Choroid plexus epithelial cell (primary cell): ENCODE results near the gene OR2Z1.
"Not testable (repeated sequence)": the region's sequence is repeated elsewhere in the genome, so short reads cannot be mapped to it uniquely, and the experiment has no call there.

Experiments used
- DNase-seq: peaks from one replicate; pipeline ENCODE4 v3.0.0-alpha.2; 2010; ENCODE audit warnings: low read depth
- H3K4me3 ChIP-seq: 2 replicates; pipeline ENCODE4 v1.5.1; 2011; ENCODE audit warnings: low read depth, mild to moderate bottlenecking, control low read depth, low read length, moderate library complexity
- TF ChIP-seq, protein P1 (sequence below): conservative IDR thresholded peaks from 2 replicates; pipeline ENCODE4 v1.5.1; 2011; ENCODE audit warnings: low read depth, mild to moderate bottlenecking, control low read depth, inconsistent platforms, low read length, moderate library complexity

Gene OR2Z1

DNA sequence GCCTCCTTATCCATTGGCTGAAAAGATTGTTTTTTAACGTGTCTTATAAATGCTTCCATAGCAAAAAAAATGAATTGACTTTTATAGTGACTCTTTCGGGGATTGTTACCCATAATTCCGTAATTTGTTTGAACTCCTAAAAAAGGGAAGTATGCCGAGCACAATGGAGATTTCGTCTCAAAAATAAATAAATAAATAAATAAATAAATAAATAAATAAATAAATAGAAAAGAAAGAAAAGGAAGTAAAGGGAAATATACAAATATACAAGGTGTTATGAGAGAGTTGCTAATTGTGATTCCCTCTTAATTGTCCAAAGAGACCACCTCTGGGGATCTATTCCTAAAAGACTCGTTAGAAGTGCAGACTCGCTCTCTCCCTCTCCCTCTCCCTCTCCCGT is 16.9 kb downstream of the OR2Z1 start:
- H3K4me3 ChIP-seq, result no peak overlapping the region
- TF ChIP-seq, protein P1, sequence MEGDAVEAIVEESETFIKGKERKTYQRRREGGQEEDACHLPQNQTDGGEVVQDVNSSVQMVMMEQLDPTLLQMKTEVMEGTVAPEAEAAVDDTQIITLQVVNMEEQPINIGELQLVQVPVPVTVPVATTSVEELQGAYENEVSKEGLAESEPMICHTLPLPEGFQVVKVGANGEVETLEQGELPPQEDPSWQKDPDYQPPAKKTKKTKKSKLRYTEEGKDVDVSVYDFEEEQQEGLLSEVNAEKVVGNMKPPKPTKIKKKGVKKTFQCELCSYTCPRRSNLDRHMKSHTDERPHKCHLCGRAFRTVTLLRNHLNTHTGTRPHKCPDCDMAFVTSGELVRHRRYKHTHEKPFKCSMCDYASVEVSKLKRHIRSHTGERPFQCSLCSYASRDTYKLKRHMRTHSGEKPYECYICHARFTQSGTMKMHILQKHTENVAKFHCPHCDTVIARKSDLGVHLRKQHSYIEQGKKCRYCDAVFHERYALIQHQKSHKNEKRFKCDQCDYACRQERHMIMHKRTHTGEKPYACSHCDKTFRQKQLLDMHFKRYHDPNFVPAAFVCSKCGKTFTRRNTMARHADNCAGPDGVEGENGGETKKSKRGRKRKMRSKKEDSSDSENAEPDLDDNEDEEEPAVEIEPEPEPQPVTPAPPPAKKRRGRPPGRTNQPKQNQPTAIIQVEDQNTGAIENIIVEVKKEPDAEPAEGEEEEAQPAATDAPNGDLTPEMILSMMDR, result no peak
- DNase-seq, result no peak

DNA sequence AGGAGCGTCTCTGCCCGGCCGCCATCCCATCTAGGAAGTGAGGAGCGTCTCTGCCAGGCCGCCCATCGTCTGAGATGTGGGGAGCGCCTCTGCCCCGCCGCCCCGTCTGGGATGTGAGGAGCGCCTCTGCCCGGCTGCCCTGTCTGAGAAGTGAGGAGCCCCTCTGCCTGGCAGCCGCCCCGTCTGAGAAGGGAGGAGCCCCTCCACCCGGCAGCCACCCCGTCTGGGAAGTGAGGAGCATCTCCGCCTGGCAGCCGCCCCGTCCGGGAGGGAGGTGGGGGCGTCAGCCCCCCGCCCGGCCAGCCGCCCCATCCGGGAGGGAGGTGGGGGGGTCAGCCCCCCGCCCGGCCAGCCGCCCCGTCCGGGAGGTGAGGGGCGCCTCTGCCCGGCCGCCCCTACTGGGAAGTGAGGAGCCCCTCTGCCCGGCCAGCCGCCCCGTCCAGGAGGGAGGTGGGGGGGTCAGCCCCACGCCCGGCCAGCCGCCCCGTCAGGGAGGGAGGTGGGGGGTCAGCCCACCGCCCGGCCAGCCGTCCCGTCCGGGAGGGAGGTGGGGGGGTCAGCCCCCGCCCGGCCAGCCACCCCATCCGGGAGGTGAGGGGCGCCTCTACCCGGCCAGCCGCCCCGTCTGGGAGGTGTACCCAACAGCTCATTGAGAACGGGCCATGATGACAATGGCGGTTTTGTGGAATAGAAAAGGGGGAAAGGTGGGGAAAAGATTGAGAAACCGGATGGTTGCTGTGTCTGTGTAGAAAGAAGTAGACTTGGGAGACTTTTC is 18.0 kb downstream of the OR2Z1 start:
- not testable (repeated sequence) for H3K4me3 ChIP-seq, DNase-seq

DNA sequence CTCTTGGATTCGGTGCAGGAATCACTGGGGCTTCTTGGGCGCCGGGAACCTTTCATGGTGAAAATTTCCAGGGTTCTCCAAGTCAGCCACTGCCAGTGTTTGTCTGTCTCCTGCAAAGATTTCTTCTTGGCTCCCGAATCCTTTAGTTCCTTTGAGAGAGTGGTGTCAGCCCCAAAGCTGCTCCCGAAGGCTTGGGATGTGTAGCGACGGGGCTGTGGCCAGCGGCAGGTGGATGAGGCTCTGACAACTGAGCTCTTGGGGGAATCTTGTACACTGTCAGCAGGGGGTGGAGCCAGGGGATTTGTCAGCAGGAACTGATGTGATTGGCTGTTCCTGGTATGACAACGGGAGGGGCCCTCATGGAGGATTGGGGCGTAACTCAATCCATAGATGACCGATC is 45.8 kb downstream of the OR2Z1 start:
- not testable (repeated sequence) for DNase-seq, H3K4me3 ChIP-seq

DNA sequence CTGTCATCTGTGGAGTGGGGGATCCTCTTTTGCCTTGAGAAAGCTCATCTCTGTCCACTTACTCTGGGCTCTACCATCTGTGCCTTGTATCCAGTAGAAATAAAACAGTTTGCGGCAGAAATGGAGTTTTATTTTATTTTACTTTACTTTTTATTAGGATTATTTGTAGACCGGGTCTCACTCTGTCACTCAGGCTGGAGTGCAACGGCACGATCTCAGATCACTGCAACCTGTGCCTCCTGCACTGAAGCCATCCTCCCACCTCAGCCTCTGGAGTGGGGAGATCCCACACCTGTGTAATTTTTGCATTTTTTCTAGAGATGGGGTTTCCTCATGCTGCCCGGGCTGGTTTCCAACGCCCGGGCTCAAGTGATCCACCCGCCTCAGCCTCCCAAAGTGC is 47.8 kb downstream of the OR2Z1 start:
- not testable (repeated sequence) for DNase-seq, H3K4me3 ChIP-seq

DNA sequence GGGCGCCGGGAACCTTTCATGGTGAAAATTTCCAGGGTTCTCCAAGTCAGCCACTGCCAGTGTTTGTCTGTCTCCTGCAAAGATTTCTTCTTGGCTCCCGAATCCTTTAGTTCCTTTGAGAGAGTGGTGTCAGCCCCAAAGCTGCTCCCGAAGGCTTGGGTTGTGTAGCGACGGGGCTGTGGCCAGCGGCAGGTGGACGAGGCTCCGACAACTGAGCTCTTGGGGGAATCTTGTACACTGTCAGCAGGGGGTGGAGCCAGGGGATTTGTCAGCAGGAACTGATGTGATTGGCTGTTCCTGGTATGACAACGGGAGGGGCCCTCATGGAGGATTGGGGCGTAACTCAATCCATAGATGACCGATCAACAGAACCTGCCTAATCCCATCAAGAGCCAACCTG is 52.2 kb downstream of the OR2Z1 start:
- DNase-seq, H3K4me3 ChIP-seq: not testable (repeated sequence)
